Common myeloid progenitor, CD34-positive (primary cell): ENCODE results near the gene CTPS1.

ENCODE experiments used
- CTCF ChIA-PET: fragments of 350-600 bp; sonication (Branson Sonifier 250); formaldehyde crosslinking; loops from one replicate; lab custom pipeline; 2021; ENCODE audit warnings: antibody characterized with exemption; lab: Charles Lee
- POLR2A ChIA-PET: fragments of 350-600 bp; sonication (Branson Sonifier 250); formaldehyde crosslinking; loops from one replicate; lab custom pipeline; 2021; ENCODE audit warnings: antibody characterized with exemption; lab: Charles Lee
- DNase-seq, 3 donors: peaks; one replicate each; pipeline versions ENCODE4 v3.0.0 to v3.0.0-alpha.2; 2013
- H3K27ac ChIP-seq, 2 experiments: 1 replicate in 1 of 2; 2 replicates in 1 of 2; pipeline ENCODE4 v1.7.0; 2013; ENCODE audit warnings: inconsistent platforms in 2 of 2, low read length in 2 of 2, mild to moderate bottlenecking in 2 of 2, low read depth in 1 of 2, moderate library complexity in 1 of 2; ENCODE audit not compliant: severe bottlenecking in 2 of 2, insufficient read depth in 1 of 2, poor library complexity in 1 of 2
- H3K27me3 ChIP-seq, 5 experiments: replicated peaks in 2 of 5; 1 replicate in 3 of 5; 2 replicates in 2 of 5; pipeline versions ENCODE4 v1.6.1 to v1.7.0; 2013; ENCODE audit warnings: low read length in 4 of 5, mild to moderate bottlenecking in 2 of 5, moderate library complexity in 2 of 5, inconsistent platforms in 1 of 5; ENCODE audit not compliant: insufficient read depth in 5 of 5, control insufficient read depth in 4 of 5
- H3K36me3 ChIP-seq, 4 experiments: 1 replicate in 2 of 4; 2 replicates in 2 of 4; pipeline versions ENCODE4 v1.6.1 to v1.7.0; 2013; ENCODE audit warnings: low read length in 3 of 4, control low read depth in 1 of 4, mild to moderate bottlenecking in 1 of 4; ENCODE audit not compliant: control insufficient read depth in 4 of 4, insufficient read depth in 4 of 4
- H3K4me1 ChIP-seq, 4 experiments: 1 replicate in 3 of 4; 2 replicates in 1 of 4; pipeline versions ENCODE4 v1.6.1 to v1.7.1; 2013; ENCODE audit warnings: low read length in 3 of 4, mild to moderate bottlenecking in 3 of 4, control low read depth in 1 of 4, inconsistent platforms in 1 of 4, moderate library complexity in 1 of 4; ENCODE audit not compliant: control insufficient read depth in 4 of 4, insufficient read depth in 4 of 4; ENCODE audit errors: control extremely low read depth in 1 of 4
- H3K4me3 ChIP-seq, 7 experiments: 1 replicate in 4 of 7; 2 replicates in 3 of 7; pipeline versions ENCODE4 v1.5.1 to v1.7.0; 2013; ENCODE audit warnings: mild to moderate bottlenecking in 7 of 7, low read length in 6 of 7, moderate library complexity in 6 of 7, inconsistent platforms in 2 of 7, low read depth in 2 of 7, control low read depth in 1 of 7; ENCODE audit not compliant: insufficient read depth in 4 of 7, control insufficient read depth in 1 of 7; ENCODE audit errors: extremely low read depth in 1 of 7
- H3K9me3 ChIP-seq, 5 experiments: 1 replicate in 4 of 5; 2 replicates in 1 of 5; pipeline versions ENCODE4 v1.6.1 to v1.7.1; 2013; ENCODE audit warnings: low read length in 4 of 5, mild to moderate bottlenecking in 2 of 5, inconsistent platforms in 1 of 5, low read depth in 1 of 5, moderate library complexity in 1 of 5; ENCODE audit not compliant: control insufficient read depth in 4 of 5, insufficient read depth in 2 of 5; ENCODE audit errors: control extremely low read depth in 1 of 5
- whole genome bisulfite sequencing: methylation state at CpG from one replicate; pipeline ENCODE4 v1.1.5; 2013; ENCODE audit not compliant: insufficient coverage; 5-methylcytosine and 5-hydroxymethylcytosine counted together

Gene CTPS1

GRCh38 chr1:41013796-41014195 lies 34.3 kb downstream of the CTPS1 start:
- WGBS = 86% methylated on average over 7 of the region's 7 CpGs
- no peaks in the 10 kb centered on the region for H3K9me3 ChIP-seq
- no peak overlapping the region for H3K27ac ChIP-seq
- ChIA-PET POLR2A (no interaction called here), CTCF (interaction anchor here (1.1 kb wide), 1 partner anchor 110 kb away, joined by 3 read pairs; no protein-coding TSS in a partner anchor)
- peaks cover 0 to 25% (median 12%) of the 10 kb centered on the region in 4 experiments for H3K4me1 ChIP-seq
- peak in 1 of 3 donors; percentile 11 for DNase-seq
- H3K4me3 ChIP-seq = no peak overlapping the region
- no peaks in the 10 kb centered on the region for H3K27me3 ChIP-seq
- peaks cover 2 to 88% (median 41%) of the 10 kb centered on the region in 4 experiments for H3K36me3 ChIP-seq

GRCh38 chr1:41014871-41015270 lies 35.4 kb downstream of the CTPS1 start:
- ChIA-PET CTCF (interaction anchor here (0.7 to 1.7 kb wide), 2 partner anchors 12 to 252 kb away, joined by 3 to 8 read pairs; no protein-coding TSS in a partner anchor), POLR2A (no interaction called here)

GRCh38 chr1:41015281-41015896 lies 35.9 kb downstream of the CTPS1 start:
- 66% methylated on average over 5 of the region's 5 CpGs for WGBS
- ChIA-PET CTCF (interaction anchor here (0.7 to 1.7 kb wide), 3 partner anchors 12 to 252 kb away, joined by 3 to 8 read pairs (median 3); no protein-coding TSS in a partner anchor), POLR2A (no interaction called here)
- Histone ChIP-seq H3K36me3 (peaks cover 2 to 83% (median 30%) of the 10 kb centered on the region in 4 experiments), H3K9me3 (no peaks in the 10 kb centered on the region), H3K4me1 (peaks cover 0 to 25% (median 12%) of the 10 kb centered on the region in 4 experiments), H3K4me3 (no peak overlapping the region), H3K27me3 (no peaks in the 10 kb centered on the region), H3K27ac (peak overlapping the region in 1 of 2 experiments; percentile 18)
- DNase-seq = peak in 2 of 3 donors; percentile 51 to 52

More at GRCh38 chr1:41014871-41015270, 35.4 kb downstream of the CTPS1 start:
- Histone ChIP-seq H3K4me1 (peaks cover 0 to 25% (median 12%) of the 10 kb centered on the region in 4 experiments), H3K27ac (peak overlapping the region in 1 of 2 experiments; percentile 18), H3K9me3 (no peaks in the 10 kb centered on the region), H3K27me3 (no peaks in the 10 kb centered on the region), H3K36me3 (peaks cover 2 to 85% (median 32%) of the 10 kb centered on the region in 4 experiments), H3K4me3 (no peak overlapping the region)
- 47% methylated on average over 8 of the region's 8 CpGs for WGBS
- DNase-seq = peak in 2 of 3 donors; percentile 47 to 50

GRCh38 chr1:41015897-41016470 lies 36.5 kb downstream of the CTPS1 start:
- H3K4me3 ChIP-seq = no peak overlapping the region
- no peaks in the 10 kb centered on the region for H3K9me3 ChIP-seq
- peak overlapping the region in 1 of 2 experiments; percentile 18 for H3K27ac ChIP-seq
- no peaks in the 10 kb centered on the region for H3K27me3 ChIP-seq
- H3K4me1 ChIP-seq = peaks cover 0 to 25% (median 12%) of the 10 kb centered on the region in 4 experiments
- no peak for DNase-seq
- WGBS = 97% methylated on average over 13 of the region's 13 CpGs
- ChIA-PET CTCF (interaction anchor here (0.8 to 1.7 kb wide), 2 partner anchors 13 to 24 kb away, joined by 3 to 8 read pairs; no protein-coding TSS in a partner anchor), POLR2A (no interaction called here)
- H3K36me3 ChIP-seq = peaks cover 2 to 77% (median 26%) of the 10 kb centered on the region in 4 experiments

GRCh38 chr1:41017141-41018017 lies 37.9 kb downstream of the CTPS1 start:
- WGBS = 98% methylated on average over 44 of the region's 44 CpGs
- peaks cover under 1 to 71% (median 19%) of the 10 kb centered on the region in 4 experiments for H3K36me3 ChIP-seq
- H3K4me3 ChIP-seq = no peak overlapping the region
- CTCF ChIA-PET = no interaction called here
- H3K4me1 ChIP-seq = peaks cover 0 to 27% (median 13%) of the 10 kb centered on the region in 4 experiments
- DNase-seq = no peak
- H3K9me3 ChIP-seq = no peaks in the 10 kb centered on the region
- H3K27me3 ChIP-seq = no peaks in the 10 kb centered on the region
- no peak overlapping the region for H3K27ac ChIP-seq
- POLR2A ChIA-PET = no interaction called here

GRCh38 chr1:41018018-41018410 lies 38.5 kb downstream of the CTPS1 start:
- no peaks in the 10 kb centered on the region for H3K9me3 ChIP-seq
- no peak overlapping the region for H3K27ac ChIP-seq
- ChIA-PET POLR2A (no interaction called here), CTCF (no interaction called here)
- no peak for DNase-seq
- H3K4me3 ChIP-seq = no peak overlapping the region
- H3K4me1 ChIP-seq = peaks cover 0 to 27% (median 13%) of the 10 kb centered on the region in 4 experiments
- H3K27me3 ChIP-seq = no peaks in the 10 kb centered on the region
- peaks cover 3 to 70% (median 17%) of the 10 kb centered on the region in 4 experiments for H3K36me3 ChIP-seq
- WGBS = 95% methylated on average over 7 of the region's 8 CpGs
